GM18505 (cell line): ENCODE results near the gene INPP5E.

Source experiments
- ATAC-seq: cut with Tn5 transposase; IDR thresholded peaks from one replicate; pipeline ENCODE4 v1.9.1; 2021; ENCODE audit not compliant: unreplicated experiment
- POLR2A ChIP-seq: IDR thresholded peaks from 4 replicates; pipeline ENCODE4 v1.6.1; 2011; ENCODE audit warnings: borderline replicate concordance; ENCODE audit not compliant: insufficient read depth, insufficient read length; ENCODE audit errors: extremely low read depth

Gene INPP5E

DNA sequence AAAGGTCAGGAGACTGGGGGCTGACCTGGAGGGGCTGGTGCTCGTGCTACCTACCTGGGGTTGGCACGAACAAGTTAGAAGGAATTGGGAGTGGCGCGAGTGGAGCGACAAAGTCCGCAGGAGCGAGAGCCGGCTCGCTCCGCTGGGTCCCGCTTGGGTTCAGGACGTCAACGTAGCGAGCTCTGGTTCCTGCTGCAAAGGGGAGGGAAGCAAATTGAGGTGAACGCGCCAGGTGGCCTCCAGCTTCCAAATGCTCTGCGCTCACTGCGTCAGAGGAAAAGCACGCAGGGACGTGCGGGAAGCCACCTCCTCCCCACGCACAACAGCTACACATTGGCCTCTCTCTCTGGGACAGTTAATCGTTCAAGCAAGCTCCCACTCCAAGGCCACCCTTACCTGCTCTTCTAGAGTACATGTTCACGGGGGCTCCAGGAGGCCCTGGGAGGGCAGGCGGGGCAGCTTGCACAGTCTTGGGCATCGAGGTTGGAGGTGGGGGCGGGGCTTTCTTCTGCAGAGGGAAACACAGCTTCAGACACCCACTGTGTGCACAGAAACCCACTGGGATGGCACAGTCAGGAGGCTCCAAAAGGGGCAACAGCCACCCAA is 7.6 kb upstream of the INPP5E start:
- no peak for ATAC-seq
- TF ChIP-seq POLR2A, result no peak

DNA sequence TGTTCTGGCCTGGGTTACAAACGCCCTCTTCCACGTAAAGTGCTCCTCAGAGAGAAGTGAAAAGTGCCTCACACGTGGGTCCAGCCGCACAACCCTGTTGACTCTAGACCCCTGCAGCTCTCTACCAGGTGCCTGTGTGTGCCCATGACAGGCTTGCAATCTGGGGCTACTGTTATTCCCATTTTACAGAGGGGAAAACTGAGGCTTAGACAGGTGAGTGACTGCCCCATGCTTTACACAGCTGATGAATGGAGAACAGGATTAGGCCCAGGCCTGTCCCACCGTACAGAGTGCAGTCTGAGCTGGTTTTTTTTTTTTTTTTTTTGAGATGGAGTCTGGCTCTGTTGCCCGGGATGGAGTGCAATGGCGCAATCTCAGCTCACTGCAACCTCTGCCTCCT is 6.2 kb upstream of the INPP5E start:
- no peak for TF ChIP-seq POLR2A
- no peak for ATAC-seq

DNA sequence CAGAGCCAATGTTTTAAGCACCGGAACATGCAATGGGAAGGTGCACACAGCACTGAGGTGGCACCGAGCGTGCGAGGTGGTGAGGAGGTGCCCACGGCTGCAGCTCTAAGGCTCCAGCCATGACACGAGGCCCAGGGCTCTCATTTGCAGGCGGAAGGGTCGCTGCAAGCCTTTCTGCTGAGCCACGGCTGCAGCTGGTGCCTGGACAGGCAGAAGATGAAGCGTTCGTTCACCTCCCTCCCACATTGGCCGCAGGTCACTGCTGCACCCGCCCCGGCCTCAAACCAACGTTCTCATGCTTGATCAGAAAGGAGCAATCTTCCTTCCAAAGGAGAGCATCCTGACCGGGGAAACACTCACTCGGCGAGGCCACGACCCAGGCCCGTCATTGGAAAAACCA is 4.5 kb upstream of the INPP5E start:
- no peak for ATAC-seq
- no peak for TF ChIP-seq POLR2A

DNA sequence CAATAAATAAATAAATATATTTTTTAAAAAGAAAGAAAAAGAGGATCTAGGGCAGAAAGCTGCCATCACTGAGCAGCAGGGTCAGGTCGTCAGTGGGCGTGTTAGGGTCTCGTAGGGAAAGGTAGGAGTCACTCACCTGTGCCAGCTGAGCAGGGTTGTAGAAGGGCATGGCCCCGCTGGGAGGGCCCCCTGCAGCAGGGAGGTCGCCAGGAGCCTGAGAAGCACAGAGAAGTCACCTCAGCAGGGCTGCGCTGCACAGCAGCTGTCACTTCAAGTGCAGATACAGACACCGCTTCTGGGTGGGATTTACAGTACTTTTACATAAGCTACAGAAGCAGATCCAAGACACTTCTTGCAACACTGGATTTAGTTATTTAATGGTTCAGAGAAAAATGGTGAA is 4.0 kb upstream of the INPP5E start:
- TF ChIP-seq POLR2A, result no peak
- ATAC-seq, result no peak

DNA sequence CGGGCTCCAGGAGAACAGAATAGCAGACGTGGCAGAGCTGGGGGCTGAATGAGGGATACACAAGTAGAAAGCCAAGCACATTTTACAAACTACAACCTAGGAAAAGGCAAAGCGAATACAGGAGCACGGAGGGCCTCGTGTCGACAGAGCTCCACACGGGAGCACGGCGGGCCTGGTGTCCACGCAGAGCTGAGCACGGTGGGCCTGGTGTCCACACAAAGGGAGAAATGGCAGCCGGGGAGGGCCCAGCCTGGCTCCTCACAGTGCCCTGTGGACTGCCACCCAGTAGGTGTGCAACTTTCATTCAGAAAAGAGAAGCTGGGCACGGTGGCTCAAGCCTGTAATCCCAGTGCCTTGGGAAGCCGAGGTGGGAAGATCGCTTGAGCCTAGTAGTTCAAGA is 3.4 kb upstream of the INPP5E start:
- ATAC-seq, result no peak
- TF ChIP-seq POLR2A, result no peak

DNA sequence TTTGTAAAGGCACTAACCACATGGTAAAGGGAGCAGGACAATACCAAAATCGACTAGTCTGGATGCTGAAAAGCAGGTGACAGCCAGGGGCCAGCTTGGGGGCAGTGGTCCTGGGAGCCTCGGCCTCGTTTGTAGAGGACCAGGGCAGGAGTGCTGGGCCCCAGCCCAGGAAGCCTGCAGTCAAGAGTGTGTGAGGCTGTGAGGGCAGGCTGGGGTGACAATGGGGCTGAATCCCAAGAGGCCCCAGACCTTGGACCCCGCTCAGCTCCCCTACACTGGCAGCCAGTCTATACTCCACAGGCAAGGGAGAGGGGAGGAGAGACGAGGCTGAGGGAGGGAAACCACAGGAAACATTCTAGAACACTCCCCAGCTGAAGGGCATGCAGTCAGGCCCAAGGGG is 2.6 kb upstream of the INPP5E start:
- TF ChIP-seq POLR2A, result no peak
- no peak for ATAC-seq

DNA sequence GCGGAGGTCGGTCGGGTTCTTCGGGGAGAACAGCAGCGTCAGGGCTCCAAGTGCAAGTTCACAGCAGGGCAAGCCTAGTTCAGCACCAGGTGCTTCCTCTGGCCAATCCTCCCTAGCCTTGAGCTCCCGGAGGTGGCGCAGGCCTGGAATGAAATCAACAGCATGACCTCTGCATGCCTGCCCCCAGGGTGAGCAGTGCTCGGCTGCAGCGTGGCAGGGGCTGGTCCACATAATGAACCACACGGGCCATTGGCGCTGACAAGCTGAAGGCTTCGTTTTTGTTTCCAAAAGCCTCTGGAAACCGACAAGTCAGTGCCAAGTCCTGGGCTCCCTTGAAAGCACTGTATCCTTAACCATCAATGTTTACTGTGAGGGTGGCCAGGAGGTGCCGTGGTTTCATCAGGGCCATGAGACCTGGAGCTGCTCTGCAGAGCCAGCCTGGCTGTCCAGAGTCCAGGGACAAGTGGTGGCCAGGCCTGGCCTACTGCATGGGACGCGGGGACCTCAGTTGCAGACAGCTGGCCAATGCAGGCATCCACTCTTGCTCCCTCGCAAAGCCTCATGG is 2.1 kb upstream of the INPP5E start:
- TF ChIP-seq POLR2A, result peak; percentile 16
- no peak for ATAC-seq

DNA sequence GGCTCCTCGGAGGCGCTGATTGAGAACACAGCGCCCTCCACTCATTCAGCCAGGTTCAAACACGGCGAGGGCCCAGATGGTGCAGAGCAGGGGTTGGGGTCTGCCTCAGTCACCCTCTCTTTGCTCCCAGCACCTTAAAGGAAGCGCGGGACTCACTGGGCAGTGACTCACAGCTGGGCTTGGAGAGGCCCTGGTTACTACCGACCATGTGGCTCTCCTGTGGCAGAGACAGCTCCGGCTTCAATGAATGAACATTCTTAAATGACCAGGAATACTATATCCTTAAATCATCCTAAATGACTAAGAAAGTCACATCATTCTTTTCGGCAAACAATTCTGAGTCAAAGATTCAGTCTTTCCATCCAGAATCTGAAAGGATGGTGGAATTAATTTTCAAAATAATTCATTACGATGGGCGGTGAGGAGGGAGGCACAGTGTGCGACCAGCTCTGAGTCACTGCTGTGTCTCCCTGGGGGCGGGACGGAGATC is 1.6 kb upstream of the INPP5E start:
- no peak for TF ChIP-seq POLR2A
- ATAC-seq, result no peak

DNA sequence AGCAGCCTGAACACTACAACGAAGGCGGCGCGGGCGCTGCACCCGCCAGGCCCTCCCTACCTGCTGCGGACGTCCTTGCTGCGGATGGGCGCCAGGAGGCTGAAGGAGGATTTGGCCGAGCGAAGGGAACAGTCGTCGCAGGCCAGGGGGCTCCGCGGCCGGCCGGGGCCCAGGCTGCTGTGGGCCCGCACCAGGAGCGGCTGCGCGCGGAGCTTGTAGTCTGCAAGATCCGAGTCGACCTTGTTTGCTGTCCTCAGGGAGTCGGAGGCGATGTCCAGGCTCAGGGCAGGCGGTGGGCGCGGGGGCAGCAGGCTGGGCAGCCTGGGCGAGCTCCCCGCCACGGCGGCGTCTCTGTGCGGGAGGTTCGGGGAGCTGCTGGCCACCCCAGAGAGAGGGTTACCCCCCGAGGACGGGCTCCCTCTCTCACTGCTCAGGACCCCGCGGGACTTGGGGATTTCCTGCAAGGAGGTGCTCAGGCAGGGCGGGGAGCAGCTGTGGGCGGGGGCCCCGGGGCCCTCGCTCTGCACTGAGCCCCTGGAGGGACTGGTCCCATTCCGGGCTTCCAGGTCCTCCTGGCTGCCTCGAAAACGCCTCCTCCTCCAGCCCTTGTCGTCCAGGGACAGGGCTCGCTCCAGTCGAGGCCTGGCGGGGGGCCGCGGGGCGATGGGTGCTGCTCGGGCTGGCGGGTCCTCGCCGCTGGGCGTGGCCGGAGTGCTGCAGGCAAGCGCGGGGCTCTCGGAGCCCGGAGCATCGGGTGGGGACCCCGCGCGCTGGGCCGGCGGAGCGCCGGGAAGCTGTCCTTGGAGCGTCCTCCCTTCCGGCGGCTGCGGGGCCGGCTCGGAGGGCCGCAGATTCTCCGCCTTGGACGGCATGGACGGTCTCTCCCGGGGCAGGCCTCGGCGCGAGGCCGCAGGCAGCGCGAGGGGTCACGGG is 831 bp downstream of the INPP5E start:
- peak; percentile 20 for TF ChIP-seq POLR2A
- ATAC-seq, result peak; percentile 40

DNA sequence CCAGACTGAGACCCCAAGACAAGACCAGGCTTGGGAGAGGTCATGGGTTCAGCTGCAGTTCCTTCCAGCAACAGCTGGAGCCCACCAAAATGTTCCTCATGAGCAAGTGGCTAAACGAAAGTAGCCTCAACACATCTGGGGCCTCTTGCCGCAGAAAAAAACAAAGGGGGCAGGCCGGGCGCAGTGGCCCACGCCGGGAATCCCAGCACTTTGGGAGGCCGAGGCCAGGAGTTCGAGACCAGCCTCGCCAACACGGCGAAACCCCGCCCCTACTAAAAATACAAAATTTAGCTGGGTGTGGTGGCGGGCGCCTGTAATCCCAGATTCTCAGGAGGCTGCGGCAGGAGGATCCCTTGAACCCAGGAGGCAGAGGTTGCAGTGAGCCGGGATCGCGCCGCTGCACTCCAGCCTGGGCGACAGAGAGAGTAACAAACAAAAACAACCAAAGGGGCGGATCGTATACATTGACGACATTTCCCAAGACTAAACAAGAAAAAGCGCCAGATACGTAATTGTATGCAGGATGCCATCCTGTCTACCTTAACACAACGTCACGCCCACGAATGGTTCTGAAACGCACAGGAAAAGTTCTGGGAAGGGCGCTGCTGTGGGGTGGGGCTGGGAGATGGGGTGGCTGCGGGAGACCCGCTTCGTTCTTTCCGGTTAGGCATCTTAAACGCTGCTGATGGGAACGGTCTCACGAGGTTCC is 1.7 kb downstream of the INPP5E start:
- no peak for ATAC-seq
- no peak for TF ChIP-seq POLR2A

DNA sequence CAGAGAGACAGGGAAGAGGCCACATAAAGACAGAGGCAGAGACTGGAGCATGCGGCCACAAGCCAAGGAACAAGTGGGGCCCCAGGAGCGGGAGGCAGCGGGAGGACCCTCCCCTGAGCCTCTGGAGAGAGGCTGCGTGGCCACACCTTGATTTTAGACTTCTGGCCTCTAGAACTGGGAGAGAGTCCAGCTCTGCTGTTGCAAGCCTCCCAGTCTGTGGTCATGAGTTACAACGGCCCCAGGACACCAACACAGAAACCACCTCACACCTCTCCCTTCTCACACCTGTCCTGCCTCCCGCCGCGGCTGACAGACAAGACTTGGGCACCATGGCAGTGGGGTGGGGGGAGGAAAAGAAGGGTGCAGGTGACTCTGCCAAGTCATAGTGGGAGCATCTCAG is 2.2 kb downstream of the INPP5E start:
- no peak for ATAC-seq
- no peak for TF ChIP-seq POLR2A

DNA sequence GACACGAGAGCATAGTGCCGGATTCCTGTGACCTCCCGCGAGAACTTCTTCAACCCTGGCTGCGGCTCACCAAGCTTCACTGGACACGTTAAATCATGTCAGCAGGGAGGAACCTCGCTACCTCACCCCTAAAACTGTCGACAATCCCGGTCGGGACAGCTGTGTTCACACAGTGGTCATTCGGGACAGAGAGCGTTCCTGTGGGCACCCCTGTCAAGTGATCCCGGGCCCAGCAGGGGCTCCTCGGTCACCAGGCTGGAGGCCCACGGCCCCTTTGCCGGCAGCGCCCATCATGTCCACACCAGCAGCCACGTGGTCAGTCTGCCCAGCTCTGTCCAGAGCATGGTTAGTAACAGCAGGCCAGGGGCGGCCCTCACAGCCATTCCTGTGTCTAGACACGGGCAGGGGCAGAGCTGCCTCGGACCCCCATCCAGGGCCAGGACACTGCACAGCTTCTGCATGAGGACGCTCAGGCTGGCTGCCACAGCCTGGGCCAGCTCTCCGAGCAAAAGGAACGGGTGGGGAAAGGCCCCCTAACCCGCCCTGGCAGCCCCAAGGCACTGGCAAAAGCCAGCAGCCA is 3.5 kb downstream of the INPP5E start:
- no peak for TF ChIP-seq POLR2A
- no peak for ATAC-seq
